IMR-90 (cell line): ENCODE measurements around the gene SH3RF2. TPM values are rescaled to one million over a fixed set of nuclear protein-coding genes. Genes with fewer than 3 reads are reported as not detected.
A peak's percentile ranks its signal among the peaks of the same experiment; 100 is the strongest.

Experiments
- ATAC-seq: fragments of 200-7000 bp; cut with Tn5 transposase; 2 replicates; pipeline ENCODE4 v1.9.1; 2020; ENCODE audit warnings: low read depth, mild to moderate bottlenecking, moderate library complexity
- BruUV-seq: library from RNA; stranded (reverse); fragments of 400-500 nt; replicated peaks from 2 replicates; lab custom pipeline; 2021; lab: Mats Ljungman, UMichigan
- CTCF ChIA-PET: fragments of 300-600 bp; formaldehyde crosslinking; extraction: SDS; loops from one replicate; lab custom pipeline; 2021; ENCODE audit warnings: antibody characterized with exemption; lab: Yijun Ruan, JAX
- POLR2A ChIA-PET: fragments of 300-600 bp; sonication (Branson Sonifier 250); formaldehyde crosslinking; loops from one replicate; lab custom pipeline; 2022; ENCODE audit warnings: antibody characterized with exemption; ENCODE audit not compliant: unreplicated experiment; lab: Charles Lee
- DNase-seq: peaks from one replicate; pipeline ENCODE4 v3.0.0; 2013
- H2AFZ ChIP-seq: replicated peaks from 2 replicates; pipeline ENCODE3; 2013; ENCODE audit warnings: low read length, mild to moderate bottlenecking; ENCODE audit not compliant: poor library complexity
- H2AK5ac ChIP-seq: 2 replicates; pipeline ENCODE4 v1.6.1; 2013; ENCODE audit warnings: low read depth, low read length, inconsistent platforms
- H2AK9ac ChIP-seq: replicated peaks from 2 replicates; pipeline ENCODE3; 2013; ENCODE audit warnings: mild to moderate bottlenecking, low read depth, low read length, moderate library complexity; ENCODE audit not compliant: poor library complexity
- H2BK120ac ChIP-seq: 2 replicates; pipeline ENCODE4 v1.6.1; 2013; ENCODE audit warnings: low read depth, low read length, inconsistent platforms
- H2BK15ac ChIP-seq: 3 replicates; pipeline ENCODE4 v1.6.1; 2013; ENCODE audit warnings: low read depth, low read length, inconsistent platforms
- H2BK20ac ChIP-seq: 2 replicates; pipeline ENCODE4 v1.6.1; 2013; ENCODE audit warnings: low read depth, mild to moderate bottlenecking, inconsistent platforms, low read length, moderate library complexity
- H2BK5ac ChIP-seq: 2 replicates; pipeline ENCODE4 v1.6.1; 2013; ENCODE audit warnings: mild to moderate bottlenecking, low read depth, low read length, inconsistent platforms; ENCODE audit not compliant: poor library complexity, severe bottlenecking
- H3K14ac ChIP-seq: replicated peaks from 2 replicates; pipeline ENCODE4 v1.6.1; 2013; ENCODE audit warnings: low read depth, low read length, inconsistent platforms
- H3K18ac ChIP-seq: 2 replicates; pipeline ENCODE4 v1.6.1; 2013; ENCODE audit warnings: low read depth, low read length, control low read depth
- H3K23ac ChIP-seq: 2 replicates; pipeline ENCODE4 v1.6.1; 2013; ENCODE audit warnings: low read depth, low read length, inconsistent platforms
- H3K27ac ChIP-seq: 2 replicates; pipeline ENCODE4 v1.5.1; 2013; ENCODE audit warnings: mild to moderate bottlenecking, control low read depth, low read length; ENCODE audit not compliant: insufficient read depth
- H3K27me3 ChIP-seq: 2 replicates; pipeline ENCODE4 v1.6.1; 2013; ENCODE audit warnings: low read length; ENCODE audit not compliant: control insufficient read depth, insufficient read depth
- H3K36me3 ChIP-seq: 2 replicates; pipeline ENCODE4 v1.6.1; 2013; ENCODE audit warnings: low read length, mixed read lengths; ENCODE audit not compliant: control insufficient read depth, insufficient read depth
- H3K4ac ChIP-seq: 2 replicates; pipeline ENCODE4 v1.6.1; 2013; ENCODE audit warnings: low read depth, low read length, inconsistent platforms
- H3K4me1 ChIP-seq: 2 replicates; pipeline ENCODE4 v1.6.1; 2013; ENCODE audit warnings: low read length, mixed read lengths; ENCODE audit not compliant: control insufficient read depth, insufficient read depth
- H3K4me2 ChIP-seq: 2 replicates; pipeline ENCODE4 v1.6.1; 2013; ENCODE audit warnings: low read depth, mild to moderate bottlenecking, control low read depth, low read length, moderate library complexity
- H3K4me3 ChIP-seq: 2 replicates; pipeline ENCODE4 v1.5.1; 2013; ENCODE audit warnings: low read depth, mild to moderate bottlenecking, control low read depth, low read length, moderate library complexity; ENCODE audit not compliant: insufficient read depth
- H3K56ac ChIP-seq: 2 replicates; pipeline ENCODE4 v1.6.1; 2013; ENCODE audit warnings: low read length, inconsistent platforms; ENCODE audit not compliant: insufficient read depth; ENCODE audit errors: extremely low read depth
- H3K79me1 ChIP-seq, 2 experiments: 2 replicates each; pipeline ENCODE4 v1.6.1; 2013; ENCODE audit warnings: low read length in 2 of 2, inconsistent platforms in 1 of 2, low read depth in 1 of 2
- H3K9ac ChIP-seq: 2 replicates; pipeline ENCODE4 v1.6.1; 2013; ENCODE audit warnings: low read depth, low read length, control low read depth
- H3K9me1 ChIP-seq: 2 replicates; pipeline ENCODE4 v1.6.1; 2013; ENCODE audit warnings: low read length, inconsistent platforms; ENCODE audit not compliant: insufficient read depth
- H3K9me3 ChIP-seq: 2 replicates; pipeline ENCODE4 v1.6.1; 2013; ENCODE audit warnings: low read length; ENCODE audit not compliant: control insufficient read depth, insufficient read depth
- H4K20me1 ChIP-seq: 2 replicates; pipeline ENCODE4 v1.6.1; 2013; ENCODE audit warnings: low read length, inconsistent platforms; ENCODE audit not compliant: insufficient read depth
- H4K5ac ChIP-seq: 2 replicates; pipeline ENCODE4 v1.6.1; 2013; ENCODE audit warnings: mild to moderate bottlenecking, low read depth, low read length, control low read depth
- H4K8ac ChIP-seq, 2 experiments: 2 replicates each; pipeline ENCODE4 v1.6.1; 2013; ENCODE audit warnings: low read depth in 2 of 2, low read length in 2 of 2, control low read depth in 1 of 2, inconsistent platforms in 1 of 2
- H4K91ac ChIP-seq: 2 replicates; pipeline ENCODE4 v1.6.1; 2013; ENCODE audit warnings: low read depth, low read length, inconsistent platforms; ENCODE audit not compliant: insufficient read depth
- CEBPB ChIP-seq: IDR thresholded peaks from 2 replicates; pipeline ENCODE4 v1.6.1; 2012; ENCODE audit warnings: low read depth, low read length, improper control_type of control experiment
- CHD1 ChIP-seq: IDR thresholded peaks from 2 replicates; pipeline ENCODE4 v1.6.1; 2012; ENCODE audit warnings: low read depth, low read length, improper control_type of control experiment
- ELK1 ChIP-seq: fragments of 150-350 bp; IDR thresholded peaks from 2 replicates; pipeline ENCODE4 v1.6.1; 2016; ENCODE audit warnings: low read depth, mild to moderate bottlenecking, low read length, moderate library complexity, borderline replicate concordance
- MAFK ChIP-seq: IDR thresholded peaks from 2 replicates; pipeline ENCODE4 v1.6.1; 2012; ENCODE audit warnings: low read depth, low read length, improper control_type of control experiment
- MAZ ChIP-seq: IDR thresholded peaks from 2 replicates; pipeline ENCODE4 v1.6.1; 2012; ENCODE audit warnings: low read depth, mild to moderate bottlenecking, low read length, improper control_type of control experiment, moderate library complexity, borderline replicate concordance
- NFE2L2 ChIP-seq: fragments of 150-350 bp; IDR thresholded peaks from 2 replicates; pipeline ENCODE4 v1.6.1; 2016; ENCODE audit warnings: low read depth, mild to moderate bottlenecking, low read length
- POLR2A ChIP-seq: IDR thresholded peaks from 2 replicates; pipeline ENCODE4 v1.6.1; 2012; ENCODE audit warnings: mild to moderate bottlenecking, low read depth, low read length
- RAD21 ChIP-seq: IDR thresholded peaks from 2 replicates; pipeline ENCODE4 v1.6.1; 2012; ENCODE audit warnings: low read length, improper control_type of control experiment
- SMC3 ChIP-seq: fragments of 150-350 bp; IDR thresholded peaks from 2 replicates; pipeline ENCODE4 v1.6.1; 2016; ENCODE audit warnings: low read depth, mild to moderate bottlenecking, antibody characterized with exemption, low read length, moderate library complexity
- USF2 ChIP-seq: fragments of 150-350 bp; IDR thresholded peaks from 2 replicates; pipeline ENCODE4 v1.6.1; 2017; ENCODE audit warnings: mild to moderate bottlenecking, antibody characterized with exemption, low read length, low read depth
- WGBS, 2 experiments: methylation state at CpG; one replicate each; pipeline versions ENCODE4 v1.1.5 to v1.1.7; 2013; ENCODE audit warnings: missing lambda C conversion rate in 2 of 2; ENCODE audit not compliant: insufficient read length in 1 of 2; ENCODE audit errors: extremely low coverage in 2 of 2; 5-methylcytosine and 5-hydroxymethylcytosine counted together
- dilution Hi-C: fragments of 300-500 bp; cut with HindIII; formaldehyde crosslinking; loops from one replicate; pipeline ENCODE4 v1.14.3; 2018; ENCODE audit warnings: low sequenced_read_pairs; ENCODE audit not compliant: unreplicated experiment
- in situ Hi-C: fragments of 300-500 bp; cut with MboI; formaldehyde crosslinking; loops from 3 replicates; pipeline ENCODE4 v1.14.3; 2019; ENCODE audit warnings: low sequenced_read_pairs, inconsistent platforms, mixed read lengths
- intact Hi-C: fragments of 100-400 bp; cut with micrococcal nuclease; formaldehyde crosslinking; loops from 2 replicates; pipeline ENCODE4 v1.10.0; 2022
- polyA plus RNA-seq, 3 experiments: library from polyadenylated mRNA; depleted of rRNA; stranded (reverse); fragments of >200 nt; gene quantifications; 2 replicates each; pipeline ENCODE4 v1.2.3, GENCODE V29; 2012; ENCODE audit warnings: low replicate concordance in 1 of 3
- total RNA-seq: library from RNA; depleted of rRNA; stranded (reverse); fragments of >200 nt; gene quantifications from 2 replicates; pipeline ENCODE4 v1.2.3, GENCODE V29; 2012
- TF ChIP-seq, protein P1 (sequence below): conservative IDR thresholded peaks from 2 replicates; pipeline ENCODE4 v1.5.1; 2012; ENCODE audit warnings: mild to moderate bottlenecking, low read depth, low read length, improper control_type of control experiment

The SH3RF2 gene
- total and polyA plus RNA-seq, 2 of the 4 experiments (the other 2 are of a cell fraction), result 1.3 to 1.7 TPM

- Histone ChIP-seq H3K4ac (no peak overlapping the region), H2BK20ac (no peak overlapping the region), H4K5ac (no peak overlapping the region), H3K9ac (no peak overlapping the region), H4K20me1 (no peaks in the 10 kb centered on the region), H4K8ac (no peak overlapping the region), H3K56ac (no peak overlapping the region), H3K23ac (no peak overlapping the region), H3K36me3 (no peaks in the 10 kb centered on the region), H3K9me1 (0 out of 2 replicates have a peak, but pooled peaks cover 3% of the 10 kb centered on the region), H3K18ac (no peak overlapping the region), H3K4me1 (no peaks in the 10 kb centered on the region), H2BK120ac (no peak overlapping the region), H2AFZ (no peak overlapping the region), H3K27me3 (peaks cover 5% of the 10 kb centered on the region), H2BK15ac (no peak overlapping the region), H3K9me3 (no peaks in the 10 kb centered on the region), H2AK5ac (no peak overlapping the region), H3K27ac (no peak overlapping the region), H3K4me2 (no peak overlapping the region), H4K91ac (no peak overlapping the region), H3K4me3 (no peak overlapping the region), H2BK5ac (no peak overlapping the region), H2AK9ac (no peak overlapping the region), H3K14ac (no peak overlapping the region), H3K79me1 (no peaks in the 10 kb centered on the region)
- DNase-seq, result peak; percentile 15
- no peak; the same call in 1 of the 2 replicates for ATAC-seq
- TF ChIP-seq MAZ (no peak), RAD21 (no peak), ELK1 (no peak), NFE2L2 (no peak), CEBPB (no peak), POLR2A (no peak), MAFK (no peak), USF2 (no peak), CHD1 (no peak), SMC3 (no peak)
- TF ChIP-seq, protein P1, sequence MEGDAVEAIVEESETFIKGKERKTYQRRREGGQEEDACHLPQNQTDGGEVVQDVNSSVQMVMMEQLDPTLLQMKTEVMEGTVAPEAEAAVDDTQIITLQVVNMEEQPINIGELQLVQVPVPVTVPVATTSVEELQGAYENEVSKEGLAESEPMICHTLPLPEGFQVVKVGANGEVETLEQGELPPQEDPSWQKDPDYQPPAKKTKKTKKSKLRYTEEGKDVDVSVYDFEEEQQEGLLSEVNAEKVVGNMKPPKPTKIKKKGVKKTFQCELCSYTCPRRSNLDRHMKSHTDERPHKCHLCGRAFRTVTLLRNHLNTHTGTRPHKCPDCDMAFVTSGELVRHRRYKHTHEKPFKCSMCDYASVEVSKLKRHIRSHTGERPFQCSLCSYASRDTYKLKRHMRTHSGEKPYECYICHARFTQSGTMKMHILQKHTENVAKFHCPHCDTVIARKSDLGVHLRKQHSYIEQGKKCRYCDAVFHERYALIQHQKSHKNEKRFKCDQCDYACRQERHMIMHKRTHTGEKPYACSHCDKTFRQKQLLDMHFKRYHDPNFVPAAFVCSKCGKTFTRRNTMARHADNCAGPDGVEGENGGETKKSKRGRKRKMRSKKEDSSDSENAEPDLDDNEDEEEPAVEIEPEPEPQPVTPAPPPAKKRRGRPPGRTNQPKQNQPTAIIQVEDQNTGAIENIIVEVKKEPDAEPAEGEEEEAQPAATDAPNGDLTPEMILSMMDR, result no peak
- in situ Hi-C loops (no loop called here), intact Hi-C loops (no loop called here), dilution Hi-C loops (no loop called here)
- BruUV-seq, result no TSS peak
- WGBS, 2 experiments, result no CpG with 5 or more reads among the region's 1 CpG
- ChIA-PET CTCF (interaction anchor here (0.6 to 2.5 kb wide), 2 partner anchors 14 to 421 kb away, joined by 4 to 7 read pairs; no protein-coding TSS in a partner anchor), POLR2A (no interaction called here)
These were observed 34.0 kb upstream of the SH3RF2 start for GRCh38 chr5:145902421-145902820.
